Upper lobe of left lung (tissue), 6 donors: ENCODE measurements around the gene CHST11. TPM values are rescaled to one million over a fixed set of nuclear protein-coding genes. Genes with fewer than 3 reads are reported as not detected.

Experiments used
- ATAC-seq, 2 donors: fragments of 200-7000 bp; cut with Tn5 transposase; one replicate each; pipeline ENCODE4 v1.9.1; 2022; ENCODE audit warnings: mild to moderate bottlenecking in 2 of 2, moderate library complexity in 2 of 2; ENCODE audit not compliant: low FRiP score in 2 of 2
- DNase-seq, 2 donors: peaks; one replicate each; pipeline ENCODE4 v3.0.0-alpha.2; 2019 to 2020
- H3K27ac ChIP-seq, 4 donors: fragments of 200-600 bp; sonication (generic); one replicate each; pipeline ENCODE4 v1.5.1; 2016 to 2019
- H3K27me3 ChIP-seq, 4 donors: fragments of 200-600 bp; sonication (generic); one replicate each; pipeline ENCODE4 v1.5.1; 2017 to 2019
- H3K36me3 ChIP-seq, 4 donors: fragments of 200-600 bp; sonication (generic); one replicate each; pipeline ENCODE4 v1.5.1; 2016 to 2019
- H3K4me1 ChIP-seq, 4 donors: fragments of 200-600 bp; sonication (generic); one replicate each; pipeline ENCODE4 v1.5.1; 2018 to 2019
- H3K4me3 ChIP-seq, 4 donors: fragments of 200-600 bp; sonication (generic); one replicate each; pipeline ENCODE4 v1.5.1; 2017 to 2019; ENCODE audit warnings: mild to moderate bottlenecking in 2 of 4, moderate library complexity in 1 of 4
- H3K9me3 ChIP-seq, 4 donors: fragments of 200-600 bp; sonication (generic); one replicate each; pipeline ENCODE4 v1.5.1; 2018 to 2019
- EP300 ChIP-seq, 4 donors: sonication (generic); formaldehyde crosslinking; IDR thresholded peaks; one replicate each; pipeline ENCODE4 v1.5.1; 2017; ENCODE audit warnings: antibody characterized with exemption in 4 of 4, control low read depth in 2 of 4
- POLR2A ChIP-seq, 4 donors: fragments of 450-650 bp; IDR thresholded peaks; one replicate each; pipeline ENCODE4 v1.5.1; 2016 to 2017; ENCODE audit warnings: antibody characterized with exemption in 4 of 4, mild to moderate bottlenecking in 2 of 4
- POLR2AphosphoS5 ChIP-seq, 2 donors: sonication (generic); formaldehyde crosslinking; IDR thresholded peaks; one replicate each; pipeline ENCODE4 v1.5.1; 2017; ENCODE audit warnings: antibody characterized with exemption in 2 of 2
- WGBS, 2 donors: methylation state at CpG; one replicate each; pipeline ENCODE4 v1.1.5; 2017 to 2018; 5-methylcytosine and 5-hydroxymethylcytosine counted together
- total RNA-seq, 6 donors: library from RNA; depleted of rRNA in 4 of 6; stranded (reverse); fragments of >200 nt in 4 of 6; gene quantifications; one replicate each; pipeline versions ENCODE4 v1.1.0 to v1.2.1, GENCODE V29; 2016 to 2021
- TF ChIP-seq, protein P1 (sequence below), 6 experiments: fragments of 450-650 bp in 4 of 6; fragments of 200-600 bp in 2 of 6; sonication (generic) in 2 of 6; IDR thresholded peaks; one replicate each; pipeline ENCODE4 v1.5.1; 2016 to 2019; ENCODE audit warnings: antibody characterized with exemption in 6 of 6
- donor health status: DM: no; HTN: no; CAD: no; lungs with moderate emphysema.
- donor health status: DM: no; HTN: yes; CAD: no; lungs with severe emphysema.

CHST11 gene
- total RNA-seq, 6 donors from 2014 or later: 40.4 to 234 (median 58.4) TPM

GRCh38 chr12:104746467-104747088 lies 289.8 kb downstream of the CHST11 start:
- no peak for TF ChIP-seq EP300 (IDR thresholded peaks at IDR 0.05)
- TF ChIP-seq POLR2A (IDR thresholded peaks at IDR 0.05): no peak
- TF ChIP-seq, protein P1, sequence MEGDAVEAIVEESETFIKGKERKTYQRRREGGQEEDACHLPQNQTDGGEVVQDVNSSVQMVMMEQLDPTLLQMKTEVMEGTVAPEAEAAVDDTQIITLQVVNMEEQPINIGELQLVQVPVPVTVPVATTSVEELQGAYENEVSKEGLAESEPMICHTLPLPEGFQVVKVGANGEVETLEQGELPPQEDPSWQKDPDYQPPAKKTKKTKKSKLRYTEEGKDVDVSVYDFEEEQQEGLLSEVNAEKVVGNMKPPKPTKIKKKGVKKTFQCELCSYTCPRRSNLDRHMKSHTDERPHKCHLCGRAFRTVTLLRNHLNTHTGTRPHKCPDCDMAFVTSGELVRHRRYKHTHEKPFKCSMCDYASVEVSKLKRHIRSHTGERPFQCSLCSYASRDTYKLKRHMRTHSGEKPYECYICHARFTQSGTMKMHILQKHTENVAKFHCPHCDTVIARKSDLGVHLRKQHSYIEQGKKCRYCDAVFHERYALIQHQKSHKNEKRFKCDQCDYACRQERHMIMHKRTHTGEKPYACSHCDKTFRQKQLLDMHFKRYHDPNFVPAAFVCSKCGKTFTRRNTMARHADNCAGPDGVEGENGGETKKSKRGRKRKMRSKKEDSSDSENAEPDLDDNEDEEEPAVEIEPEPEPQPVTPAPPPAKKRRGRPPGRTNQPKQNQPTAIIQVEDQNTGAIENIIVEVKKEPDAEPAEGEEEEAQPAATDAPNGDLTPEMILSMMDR (IDR thresholded peaks at IDR 0.05): no peak
- TF ChIP-seq POLR2AphosphoS5 (IDR thresholded peaks at IDR 0.05): no peak

GRCh38 chr12:104747330-104747729 lies 290.6 kb downstream of the CHST11 start:
- H3K36me3 ChIP-seq: no peaks in the 10 kb centered on the region
- no peak overlapping the region for H3K27ac ChIP-seq
- DNase-seq (no peak), ATAC-seq (no peak)
- H3K27me3 ChIP-seq: no peaks in the 10 kb centered on the region
- no peaks in the 10 kb centered on the region for H3K9me3 ChIP-seq
- TF ChIP-seq, protein P1 (IDR thresholded peaks at IDR 0.05): no peak
- TF ChIP-seq EP300 (IDR thresholded peaks at IDR 0.05) (no peak), POLR2AphosphoS5 (IDR thresholded peaks at IDR 0.05) (no peak), POLR2A (IDR thresholded peaks at IDR 0.05) (no peak)
- WGBS, 2 donors: 79 to 85% methylated on average over 2 of the region's 2 CpGs
- no peak overlapping the region for H3K4me3 ChIP-seq
- peaks cover 25 to 40% (median 32%) of the 10 kb centered on the region in 4 donors for H3K4me1 ChIP-seq

More at GRCh38 chr12:104746467-104747088, 289.8 kb downstream of the CHST11 start:
- peaks cover 28 to 45% (median 36%) of the 10 kb centered on the region in 4 donors for H3K4me1 ChIP-seq
- no peaks in the 10 kb centered on the region for H3K36me3 ChIP-seq
- DNase-seq: no peak
- no peak overlapping the region for H3K4me3 ChIP-seq
- H3K27ac ChIP-seq: no peak overlapping the region
- no peak for ATAC-seq
- no peaks in the 10 kb centered on the region for H3K9me3 ChIP-seq
- 60 to 68% methylated on average over 6 of the region's 6 CpGs for WGBS, 2 donors
- no peaks in the 10 kb centered on the region for H3K27me3 ChIP-seq

GRCh38 chr12:104747955-104748354 lies 291.2 kb downstream of the CHST11 start:
- H3K9me3 ChIP-seq: no peaks in the 10 kb centered on the region
- H3K36me3 ChIP-seq: no peaks in the 10 kb centered on the region
- no peak overlapping the region for H3K4me3 ChIP-seq
- peaks cover 19 to 35% (median 26%) of the 10 kb centered on the region in 4 donors for H3K4me1 ChIP-seq
- TF ChIP-seq POLR2A (IDR thresholded peaks at IDR 0.05) (no peak), POLR2AphosphoS5 (IDR thresholded peaks at IDR 0.05) (no peak), EP300 (IDR thresholded peaks at IDR 0.05) (no peak)
- TF ChIP-seq, protein P1 (IDR thresholded peaks at IDR 0.05): no peak
- ATAC-seq (no peak), DNase-seq (no peak)
- WGBS, 2 donors: 75 to 84% methylated on average over 8 of the region's 8 CpGs
- H3K27me3 ChIP-seq: no peaks in the 10 kb centered on the region
- H3K27ac ChIP-seq: no peak overlapping the region

DNA sequence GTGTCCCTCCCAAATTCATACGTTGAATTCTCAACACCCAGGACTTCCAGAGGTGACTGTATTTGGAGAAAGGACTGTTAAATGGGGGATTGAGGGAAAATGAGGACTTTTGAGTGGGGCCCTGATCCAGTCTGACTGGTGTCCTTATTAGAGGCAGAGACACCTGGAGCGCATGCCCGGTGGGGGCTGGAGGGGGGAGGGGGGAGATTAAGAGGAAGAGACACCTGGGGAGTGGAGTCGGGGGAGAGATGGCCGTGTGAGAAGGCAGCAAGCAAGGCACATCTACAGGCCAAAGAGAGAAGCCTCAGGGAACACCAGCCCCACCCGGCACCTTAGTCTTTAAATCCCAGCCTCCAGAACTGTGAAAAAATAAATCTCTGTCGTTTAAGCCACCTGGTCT lies 291.6 kb downstream of the CHST11 start:
- H3K4me1 ChIP-seq: peaks cover 19 to 35% (median 25%) of the 10 kb centered on the region in 4 donors
- no peaks in the 10 kb centered on the region for H3K9me3 ChIP-seq
- TF ChIP-seq, protein P1 (IDR thresholded peaks at IDR 0.05): no peak
- TF ChIP-seq POLR2AphosphoS5 (IDR thresholded peaks at IDR 0.05) (no peak), POLR2A (IDR thresholded peaks at IDR 0.05) (no peak)
- H3K27ac ChIP-seq: peak overlapping the region in 1 of 4 donors; percentile 24
- DNase-seq: no peak
- no peaks in the 10 kb centered on the region for H3K27me3 ChIP-seq
- WGBS, 2 donors: 73% methylated on average over 6 to 7 of the region's 7 CpGs
- H3K36me3 ChIP-seq: no peaks in the 10 kb centered on the region
- no peak for ATAC-seq
- no peak overlapping the region for H3K4me3 ChIP-seq

- Histone ChIP-seq H3K4me1 (peaks cover 19 to 35% (median 25%) of the 10 kb centered on the region in 4 donors), H3K9me3 (no peaks in the 10 kb centered on the region), H3K27ac (peak overlapping the region in 1 of 4 donors; percentile 24), H3K27me3 (no peaks in the 10 kb centered on the region), H3K4me3 (no peak overlapping the region), H3K36me3 (no peaks in the 10 kb centered on the region)
- TF ChIP-seq, protein P1 (IDR thresholded peaks at IDR 0.05): no peak
- TF ChIP-seq POLR2AphosphoS5 (IDR thresholded peaks at IDR 0.05) (no peak), POLR2A (IDR thresholded peaks at IDR 0.05) (no peak), EP300 (IDR thresholded peaks at IDR 0.05) (no peak)
- ATAC-seq (peak; percentile 64 to 71), DNase-seq (no peak)
- 41 to 43% methylated on average over 5 of the region's 5 CpGs for WGBS, 2 donors
Measured at GRCh38 chr12:104748790-104749189, 292.0 kb downstream of the CHST11 start.
